HepG2 (cell line): ENCODE data around the gene TSPAN2. TPM values are rescaled to one million over a fixed set of nuclear protein-coding genes. Genes with fewer than 3 reads are reported as not detected.

Experiments used
- ATAC-seq: fragments of 200-7000 bp; cut with Tn5 transposase; 3 replicates; pipeline ENCODE4 v1.9.1; 2020; ENCODE audit warnings: mild to moderate bottlenecking, moderate library complexity
- BruUV-seq: library from RNA; stranded (reverse); fragments of 400-500 nt; replicated peaks from 2 replicates; lab custom pipeline; 2021; lab: Mats Ljungman, UMichigan
- CTCF ChIA-PET: fragments of 300-600 bp; formaldehyde crosslinking; extraction: SDS; loops from one replicate; lab custom pipeline; 2021; ENCODE audit warnings: low total read pairs, inconsistent platforms, low intra/inter-chr PET ratio; lab: Yijun Ruan, JAX
- POLR2A ChIA-PET: fragments of 350-600 bp; sonication (Branson Sonifier 250); formaldehyde crosslinking; loops from one replicate; lab custom pipeline; 2020; ENCODE audit warnings: antibody characterized with exemption, inconsistent platforms; lab: Yijun Ruan, JAX
- DNase-seq: peaks from one replicate; pipeline ENCODE4 v3.0.0-alpha.2; 2015; ENCODE audit warnings: low spot score
- FAIRE-seq: peaks from 3 replicates; lab custom pipeline; 2011; peaks lifted over from hg19 to GRCh38; lab: Jason Lieb, UNC
- H2AFZ ChIP-seq: one replicate; pipeline ENCODE4 v1.6.1; 2011; ENCODE audit warnings: low read length, inconsistent platforms
- H3K27ac ChIP-seq: fragments of 300-600 bp; 3 replicates; pipeline ENCODE4 v1.8.0; 2011; ENCODE audit warnings: mixed run types, mild to moderate bottlenecking, mixed read lengths, low read length, inconsistent platforms; ENCODE audit not compliant: insufficient read depth; ENCODE audit errors: extremely low read length
- H3K27me3 ChIP-seq, 2 experiments: fragments of 200-600 bp in 1 of 2; 2 replicates in 1 of 2; 3 replicates in 1 of 2; pipeline versions ENCODE4 v1.6.0 to v1.8.0; 2011; ENCODE audit warnings: low read length in 2 of 2, mild to moderate bottlenecking in 2 of 2, moderate library complexity in 2 of 2, inconsistent platforms in 1 of 2; ENCODE audit not compliant: insufficient read depth in 2 of 2, control insufficient read depth in 1 of 2
- H3K36me3 ChIP-seq, 2 experiments: fragments of 200-600 bp in 1 of 2; replicated peaks in 1 of 2; 2 replicates in 1 of 2; 3 replicates in 1 of 2; pipeline versions ENCODE4 v1.5.1 to v1.8.0; 2011; ENCODE audit warnings: low read length in 2 of 2, inconsistent platforms in 1 of 2; ENCODE audit not compliant: insufficient read depth in 2 of 2, control insufficient read depth in 1 of 2
- H3K4me1 ChIP-seq: 2 replicates; pipeline ENCODE4 v1.5.1; 2012; ENCODE audit warnings: low read length, inconsistent platforms; ENCODE audit not compliant: insufficient read depth
- H3K4me2 ChIP-seq: 2 replicates; pipeline ENCODE4 v1.6.0; 2011; ENCODE audit warnings: low read depth, low read length, inconsistent platforms
- H3K4me3 ChIP-seq, 3 experiments: fragments of 200-600 bp in 1 of 3; sonication (generic), shearing (Covaris generic) in 1 of 3; replicated peaks in 1 of 3; 2 replicates each; pipeline ENCODE4 v1.5.1; 2011 to 2016; ENCODE audit warnings: low read length in 3 of 3, inconsistent platforms in 2 of 3, low read depth in 2 of 3, mild to moderate bottlenecking in 2 of 3, control low read depth in 1 of 3, mixed read lengths in 1 of 3; ENCODE audit not compliant: insufficient read depth in 1 of 3
- H3K79me2 ChIP-seq: one replicate; pipeline ENCODE4 v1.6.1; 2011; ENCODE audit warnings: low read length, inconsistent platforms; ENCODE audit not compliant: insufficient read depth
- H3K9ac ChIP-seq: 2 replicates; pipeline ENCODE4 v1.6.0; 2011; ENCODE audit warnings: mild to moderate bottlenecking, low read depth, low read length, inconsistent platforms; ENCODE audit not compliant: insufficient read depth
- H3K9me3 ChIP-seq: 2 replicates; pipeline ENCODE4 v1.5.1; 2012; ENCODE audit warnings: mild to moderate bottlenecking, low read length
- H4K20me1 ChIP-seq: 2 replicates; pipeline ENCODE4 v1.6.0; 2011; ENCODE audit warnings: inconsistent platforms, mild to moderate bottlenecking, low read length, moderate library complexity; ENCODE audit not compliant: insufficient read depth
- GABPB1 ChIP-seq: IDR thresholded peaks from 2 replicates; pipeline ENCODE4 v1.6.1; 2016; ENCODE audit warnings: mild to moderate bottlenecking, missing genetic modification reagents, moderate library complexity, missing compliant biosample characterization
- MEIS2 ChIP-seq: sonication (generic); formaldehyde crosslinking; IDR thresholded peaks from 2 replicates; pipeline ENCODE4 v1.9.0; 2021; ENCODE audit warnings: mild to moderate bottlenecking, missing genetic modification reagents
- MLLT10 ChIP-seq: sonication (generic); formaldehyde crosslinking; IDR thresholded peaks from 2 replicates; pipeline ENCODE4 v1.4.0; 2020; ENCODE audit warnings: missing genetic modification reagents
- PHF5A ChIP-seq: IDR thresholded peaks from one replicate; pipeline ENCODE4 v1.6.1; 2018; ENCODE audit warnings: low read depth, missing genetic modification reagents; ENCODE audit not compliant: unreplicated experiment
- PITX1 ChIP-seq: sonication (generic); formaldehyde crosslinking; IDR thresholded peaks from 2 replicates; pipeline ENCODE4 v1.5.1; 2020; ENCODE audit warnings: mild to moderate bottlenecking, missing genetic modification reagents
- SMAD1 ChIP-seq: sonication (generic); formaldehyde crosslinking; IDR thresholded peaks from 2 replicates; pipeline ENCODE4 v1.4.0; 2020; ENCODE audit warnings: missing genetic modification reagents, low read depth, mild to moderate bottlenecking, borderline replicate concordance
- YEATS2 ChIP-seq: sonication (generic); formaldehyde crosslinking; IDR thresholded peaks from 2 replicates; pipeline ENCODE4 v1.4.0; 2020; ENCODE audit warnings: missing genetic modification reagents, borderline replicate concordance
- ZNF510 ChIP-seq: sonication (generic); formaldehyde crosslinking; IDR thresholded peaks from 2 replicates; pipeline ENCODE4 v1.4.0; 2020; ENCODE audit warnings: low read depth, mild to moderate bottlenecking, missing genetic modification reagents
- ZNF7 ChIP-seq: IDR thresholded peaks from 2 replicates; pipeline ENCODE4 v1.6.1; 2016; ENCODE audit warnings: missing biosample characterization, missing genetic modification reagents
- ZNF740 ChIP-seq: sonication (generic); formaldehyde crosslinking; IDR thresholded peaks from 2 replicates; pipeline ENCODE4 v1.4.0; 2020; ENCODE audit warnings: missing genetic modification reagents
- WGBS: methylation state at CpG from one replicate; pipeline ENCODE4 v1.1.6; 2017; ENCODE audit warnings: low lambda C conversion rate; 5-methylcytosine and 5-hydroxymethylcytosine counted together
- in situ Hi-C: cut with HindIII; loops from 2 replicates; pipeline ENCODE4 v1.10.0; 2017; ENCODE audit warnings: low pct_unique_long_range_greater_than_20kb; ENCODE audit not compliant: extremely low pct_ligation_motif_present
- intact Hi-C: fragments of 100-400 bp; cut with micrococcal nuclease; formaldehyde crosslinking; loops from one replicate; pipeline ENCODE4 v1.10.0; 2022; ENCODE audit not compliant: unreplicated experiment
- polyA plus RNA-seq, 8 experiments: library from polyadenylated mRNA; depleted of rRNA in 3 of 8; stranded (reverse) in 7 of 8; unstranded in 1 of 8; fragments of >200 nt; fragmentation: Illumina TruSeq in 4 of 8; extraction: Trizol in 4 of 8; gene quantifications; 2 replicates each; pipeline versions ENCODE4 v1.2.1 to v1.2.3, GENCODE V29; 2011 to 2016; ENCODE audit warnings: low read depth in 4 of 8, missing spikeins in 1 of 8, mixed read lengths in 1 of 8; ENCODE audit not compliant: insufficient read depth in 1 of 8
- total RNA-seq, 5 experiments: library from RNA; depleted of rRNA; stranded (reverse); fragments of >200 nt; fragmentation: Illumina TruSeq; extraction: Trizol; gene quantifications; 2 replicates each; pipeline ENCODE4 v1.2.3, GENCODE V29; 2016; ENCODE audit warnings: low read depth in 1 of 5

TSPAN2 gene
- total and polyA plus RNA-seq, 2 of the 13 experiments (the other 11 are each of a cell fraction or from before 2014, with no cell fraction given), result not detected

- Histone ChIP-seq H4K20me1 (no peaks in the 10 kb centered on the region), H3K9me3 (no peaks in the 10 kb centered on the region), H3K4me1 (no peaks in the 10 kb centered on the region), H3K79me2 (no peaks in the 10 kb centered on the region), H3K9ac (no peak overlapping the region), H3K27me3 (peaks cover 3 to 16% of the 10 kb centered on the region in 2 experiments), H2AFZ (no peak overlapping the region), H3K4me2 (no peak overlapping the region), H3K27ac (no peak overlapping the region), H3K36me3 (no peaks in the 10 kb centered on the region), H3K4me3 (no peak overlapping the region)
- TF ChIP-seq PHF5A (CRISPR knock-in tag) (no peak), MEIS2 (CRISPR knock-in tag) (no peak), YEATS2 (no peak), SMAD1 (CRISPR knock-in tag) (no peak), ZNF740 (CRISPR knock-in tag) (no peak), ZNF510 (CRISPR knock-in tag) (no peak), MLLT10 (CRISPR knock-in tag) (no peak), GABPB1 (CRISPR knock-in tag) (no peak), ZNF7 (CRISPR knock-in tag) (no peak), PITX1 (CRISPR knock-in tag) (no peak)
- no TSS peak for BruUV-seq
- no peak for DNase-seq
- intact Hi-C loops, result no loop called here
- in situ Hi-C loops, result no loop called here
- no peak for FAIRE-seq
- WGBS, result 17% methylated on average over 9 of the region's 10 CpGs
- no peak for ATAC-seq
- ChIA-PET POLR2A (no interaction called here), CTCF (no interaction called here)
Measured at GRCh38 chr1:115073298-115074087, 15.8 kb downstream of the TSPAN2 start.
